Stimulated activated naive CD4-positive, alpha-beta T cell (primary cell): ENCODE measurements around the gene VSX1.

Experiments
- DNase-seq, 6 experiments: peaks; one replicate each; lab custom pipeline; 2025; lab: John Stamatoyannopoulos, UW

The VSX1 gene

GRCh38 chr20:25053255-25054031 lies 28.5 kb downstream of the VSX1 start:
- DNase-seq, result peak in 2 of 6 experiments; percentile 4 to 25

DNA sequence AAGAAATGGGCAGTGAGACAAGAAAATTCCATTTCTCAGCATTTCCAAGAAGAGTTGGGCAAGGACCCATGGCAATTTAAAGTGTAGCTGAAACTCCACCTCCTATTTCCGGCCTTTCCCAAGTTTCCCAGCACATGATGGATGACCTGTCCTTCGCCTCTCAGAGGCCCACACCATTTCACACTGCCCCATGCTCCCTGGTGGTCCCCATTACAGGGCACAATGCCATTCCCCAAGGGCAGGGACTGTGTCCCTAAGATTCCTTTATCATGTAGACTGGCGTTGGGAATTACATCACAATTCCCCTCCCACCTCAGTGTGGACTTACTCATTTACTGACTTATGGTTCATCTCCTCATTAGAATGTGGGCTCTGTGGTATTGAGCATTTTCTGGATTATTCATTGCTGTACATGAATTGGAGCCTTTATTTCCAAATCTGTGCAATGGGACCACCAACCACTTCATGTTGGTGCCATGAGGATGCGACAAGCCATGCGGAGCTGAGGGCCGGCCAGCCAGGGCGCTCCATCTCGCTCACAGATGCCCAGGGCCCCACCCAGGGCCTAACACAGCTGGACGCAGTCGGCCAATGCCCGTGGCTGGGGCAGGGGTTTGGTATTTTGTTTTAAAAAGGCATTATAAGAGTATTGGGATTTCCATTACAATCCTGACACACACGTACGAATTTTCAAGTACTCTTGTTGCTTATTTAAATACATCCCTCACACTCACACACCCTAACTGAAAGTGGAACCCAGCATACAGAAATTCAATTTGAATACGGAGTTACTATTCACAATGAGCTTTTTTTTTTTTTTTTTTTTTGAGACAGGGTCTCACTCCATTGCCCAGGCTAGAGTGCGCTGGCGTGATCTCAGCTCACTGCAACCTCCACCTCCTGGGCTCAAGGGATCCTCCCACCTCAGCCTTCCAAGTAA lies 29.4 kb downstream of the VSX1 start:
- no peak for DNase-seq

DNA sequence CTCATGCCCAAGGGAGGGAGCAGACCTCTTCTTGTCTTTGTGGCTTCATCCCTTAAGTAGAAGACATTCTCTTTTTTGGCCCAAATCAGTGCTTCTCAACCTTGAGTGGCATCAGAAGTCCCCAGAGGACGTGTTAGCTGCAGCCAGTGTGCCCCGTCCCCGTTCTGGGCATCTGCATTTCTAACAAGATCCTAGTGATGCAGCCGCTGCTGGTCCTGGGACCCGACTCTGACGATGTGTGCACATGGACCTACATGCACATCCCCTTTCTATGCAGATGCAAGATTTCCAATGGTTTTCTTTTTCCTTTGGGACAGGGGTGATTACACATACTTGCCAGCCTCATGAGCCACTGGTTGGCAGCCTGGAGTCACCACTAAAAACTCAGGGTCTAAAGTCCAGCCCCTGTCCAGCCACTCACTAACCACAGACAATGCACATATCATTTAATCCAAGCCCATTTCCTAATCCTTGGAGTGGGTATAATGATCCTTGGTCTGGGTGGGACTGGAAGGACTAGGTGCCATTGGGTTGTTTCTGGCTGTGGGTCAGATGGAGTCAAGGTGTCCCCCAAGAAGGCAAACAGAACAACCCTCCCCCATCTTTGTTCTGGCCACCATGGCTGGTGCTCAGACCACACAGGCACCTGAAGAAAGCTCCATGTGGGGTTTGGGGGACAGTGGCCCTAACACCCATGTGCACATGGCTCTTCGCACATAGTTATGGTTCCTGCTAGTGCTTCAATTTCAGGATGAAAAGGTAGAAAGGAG lies 30.4 kb downstream of the VSX1 start:
- DNase-seq, result no peak

- no peak for DNase-seq
Measured at GRCh38 chr20:25050501-25051350, 31.2 kb downstream of the VSX1 start.

- DNase-seq, result no peak
Measured at GRCh38 chr20:25050082-25050481, 31.9 kb downstream of the VSX1 start.

- no peak for DNase-seq
Measured at GRCh38 chr20:25049261-25050060, 32.5 kb downstream of the VSX1 start.

- no peak for DNase-seq
Measured at GRCh38 chr20:25048519-25048952, 33.4 kb downstream of the VSX1 start.

DNA sequence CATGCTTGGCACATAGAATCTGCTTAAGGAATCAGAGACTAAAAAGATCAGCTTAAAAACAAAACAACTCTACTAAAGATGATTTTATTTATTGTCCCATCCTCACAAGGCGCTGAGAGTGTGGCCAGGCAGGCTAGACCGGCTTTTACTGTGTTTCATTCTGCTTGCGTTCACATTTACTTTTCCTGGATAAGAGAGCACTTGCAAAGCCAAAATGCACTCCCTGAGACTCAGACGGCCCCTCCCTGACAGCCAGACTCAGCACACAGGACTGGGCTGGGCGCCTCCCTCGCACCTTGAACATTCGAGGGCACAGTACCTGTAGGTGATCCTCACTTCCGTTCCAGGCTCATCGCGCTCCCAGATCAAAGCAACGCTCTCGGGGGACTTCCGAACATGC lies 34.2 kb downstream of the VSX1 start:
- no peak for DNase-seq

DNA sequence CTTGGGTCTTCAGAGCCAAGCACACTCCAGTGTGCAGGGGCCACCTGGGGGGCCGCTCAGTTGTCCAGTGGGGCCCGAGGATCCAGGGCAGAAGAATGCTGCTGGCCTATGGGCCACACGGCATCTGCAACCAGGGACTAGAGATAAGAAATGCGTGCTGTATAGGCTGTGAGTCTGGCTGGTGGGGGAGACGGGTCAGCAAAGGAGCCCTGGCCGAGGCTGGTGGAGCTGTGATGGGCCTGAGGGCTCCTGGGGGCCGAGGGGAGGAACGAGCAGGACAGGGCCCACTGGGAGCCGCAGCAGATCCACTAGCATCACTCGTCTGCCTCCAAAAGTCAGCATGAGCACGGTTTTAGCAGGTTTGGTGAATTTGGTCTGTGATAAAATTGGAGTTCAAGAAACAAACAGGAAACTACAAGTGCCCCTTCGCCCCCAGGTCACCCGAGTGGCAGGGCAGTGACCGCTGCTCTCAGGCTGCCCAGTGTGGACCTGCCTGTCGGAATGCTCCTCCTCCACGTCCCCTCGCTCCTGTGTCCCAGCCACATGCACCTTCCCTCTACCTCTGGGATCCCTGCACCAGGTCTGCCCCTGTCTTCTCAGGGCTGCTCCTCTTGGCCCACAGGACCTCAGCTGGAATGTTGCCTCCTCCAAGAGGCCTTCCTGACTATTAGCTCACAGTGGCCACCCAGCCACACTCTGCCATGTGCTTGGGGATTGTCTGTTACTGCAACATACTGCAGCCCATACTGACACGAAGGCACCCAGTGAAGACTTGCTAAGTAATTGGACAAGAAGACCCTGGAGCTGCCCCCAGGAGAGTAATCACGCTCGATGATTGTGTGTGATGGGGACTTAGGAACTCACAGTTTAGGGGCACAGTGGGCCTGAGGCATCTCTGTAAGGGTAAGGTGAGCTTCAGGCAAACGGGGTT lies 34.9 kb downstream of the VSX1 start:
- DNase-seq, result no peak

- DNase-seq, result no peak
Measured at GRCh38 chr20:25046181-25046641, 35.7 kb downstream of the VSX1 start.

- DNase-seq, result no peak
Measured at GRCh38 chr20:25045343-25045712, 36.6 kb downstream of the VSX1 start.

DNA sequence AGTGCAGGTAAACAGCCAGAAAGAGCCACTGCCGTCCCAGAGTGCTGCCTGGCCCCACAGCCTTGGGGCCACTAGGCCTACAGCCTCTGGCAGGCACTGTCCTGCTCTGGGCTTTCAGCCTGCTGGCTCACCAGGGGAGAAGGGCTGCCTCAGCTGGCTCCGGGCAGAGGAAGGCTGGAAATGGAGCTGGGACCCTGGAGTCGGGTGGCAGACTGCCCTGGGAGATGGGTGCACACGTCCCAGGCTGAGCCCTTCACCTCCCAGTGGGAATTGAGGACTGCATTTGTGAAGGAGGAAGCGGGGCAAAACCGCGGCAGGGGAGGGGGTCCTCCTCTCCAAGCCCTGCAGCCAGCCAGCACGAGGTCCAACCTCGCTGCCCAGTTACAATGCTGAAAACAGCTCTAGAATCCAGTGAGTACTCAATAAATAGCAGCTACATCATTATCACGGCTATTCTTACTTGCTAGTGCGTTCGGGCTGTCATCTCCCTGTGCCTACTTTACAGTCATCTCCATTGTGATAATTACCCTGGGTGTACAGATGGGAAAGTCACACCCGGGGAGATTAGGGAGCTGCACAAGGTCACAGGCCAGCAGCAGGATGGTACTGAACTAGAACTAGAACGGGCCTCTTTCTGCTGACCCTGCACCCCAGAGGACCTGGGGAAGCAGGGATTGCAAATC lies 37.1 kb downstream of the VSX1 start:
- no peak for DNase-seq

DNA sequence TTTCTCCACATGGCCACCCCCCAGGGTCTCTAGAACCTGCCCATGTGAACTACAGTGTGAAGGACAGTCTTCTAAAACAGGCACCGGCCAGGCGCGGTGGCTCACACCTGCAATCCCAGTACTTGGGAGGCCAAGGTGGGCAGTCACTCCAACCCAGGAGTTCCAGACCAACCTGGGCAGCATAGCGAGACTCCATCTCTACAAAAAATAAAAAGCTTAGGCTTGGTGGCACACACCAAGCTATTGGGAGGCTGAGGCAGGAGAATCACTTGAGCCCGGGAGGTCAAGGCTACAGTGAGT lies 37.7 kb downstream of the VSX1 start:
- no peak for DNase-seq

DNA sequence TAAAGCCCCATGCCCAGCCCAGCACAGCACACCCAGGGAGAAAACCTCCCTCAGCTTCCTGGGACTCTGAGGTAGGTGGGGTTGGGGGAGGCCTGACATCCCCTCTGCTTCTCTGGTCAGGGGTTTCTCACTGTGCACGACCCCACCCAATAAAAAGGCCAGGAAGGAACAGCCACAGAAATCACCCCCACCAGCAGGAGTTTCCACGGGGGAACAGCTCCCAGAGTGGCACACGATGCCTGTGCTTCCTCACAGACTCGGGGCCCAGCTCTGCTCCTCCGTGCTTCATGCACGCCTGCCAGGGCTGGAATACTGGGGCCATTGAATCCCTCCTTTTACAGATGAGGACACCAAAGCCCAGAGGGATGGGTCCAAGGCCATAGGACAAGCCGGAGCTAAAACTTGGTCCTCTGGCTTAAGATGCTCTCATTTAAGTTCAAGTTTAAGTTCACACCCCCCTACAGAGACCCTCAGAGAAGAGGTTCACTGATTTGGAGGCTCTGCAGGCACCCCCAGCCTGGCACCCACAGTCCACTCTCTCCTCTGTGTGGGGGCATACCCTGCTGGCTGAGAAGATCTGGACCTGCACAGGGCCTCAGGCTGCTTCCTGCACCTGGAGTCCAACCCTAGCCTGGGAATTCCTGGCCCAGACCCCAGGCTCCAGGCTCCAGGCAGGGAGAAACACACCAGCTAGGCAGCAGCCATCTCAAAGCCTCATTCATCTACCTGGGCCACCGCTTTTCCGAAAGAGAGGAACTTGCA lies 38.3 kb downstream of the VSX1 start:
- DNase-seq, result no peak

DNA sequence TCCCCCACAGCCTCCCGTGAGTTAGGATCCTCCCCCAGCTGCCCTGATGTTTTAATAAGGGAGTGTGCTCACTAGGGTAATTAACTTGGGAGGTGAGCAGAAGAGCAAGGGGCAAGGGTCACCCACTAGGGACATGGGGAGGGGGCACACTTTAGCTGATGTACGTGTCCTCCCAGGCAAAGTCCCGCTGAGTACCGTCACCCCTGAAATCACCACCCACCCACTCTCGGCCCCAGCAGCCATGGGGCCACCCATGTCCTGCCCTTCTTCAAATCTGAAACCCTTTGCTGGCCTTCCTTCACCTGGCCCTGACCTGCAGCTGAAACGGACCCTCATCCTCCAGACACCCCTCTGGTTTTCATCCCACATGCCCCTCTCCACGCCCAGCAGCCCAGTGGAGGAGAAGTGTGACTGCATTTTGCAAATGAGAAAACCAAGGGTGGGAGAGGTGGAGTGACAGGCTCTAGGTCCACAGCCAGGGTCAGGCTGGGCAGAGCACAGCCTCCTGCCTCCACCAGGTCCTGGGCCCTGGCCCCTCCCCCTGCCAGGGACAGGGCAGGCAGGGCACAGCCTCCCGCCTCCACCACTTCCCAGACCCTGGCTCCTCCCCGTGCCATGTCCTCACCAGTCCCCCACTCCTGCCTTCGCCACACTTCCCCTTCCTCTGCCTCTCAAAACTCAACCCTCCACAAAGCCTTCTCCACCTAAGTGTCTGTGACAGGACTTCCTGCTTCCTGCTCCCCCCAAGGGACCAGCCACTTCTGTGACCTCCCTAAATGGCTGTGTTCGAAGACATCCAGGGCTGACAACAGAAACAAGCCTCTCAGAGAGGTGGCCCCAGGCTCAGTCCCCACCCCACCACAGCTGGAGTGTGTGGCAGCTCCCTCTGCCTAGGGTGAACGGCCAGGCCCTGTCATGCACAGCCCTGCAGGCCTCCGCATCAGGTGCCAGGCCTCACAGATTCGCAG lies 39.1 kb downstream of the VSX1 start:
- peak in 5 of 6 experiments; percentile 18 to 70 (median 55) for DNase-seq

GRCh38 chr20:25041813-25042530 lies 40.0 kb downstream of the VSX1 start:
- no peak for DNase-seq
